ENCODE results near the gene STPG3.

STPG3 gene

GRCh38 chr9:137213160-137214060 is 37.7 kb upstream of the STPG3 start:
- H3K4me3 ChIP-seq (ENCODE audit: low read length), result no peak overlapping the region
- TF ChIP-seq CTCF (conservative IDR thresholded peaks at IDR 0.05; ENCODE audit: low read length), result no peak
- no peak for DNase-seq (ENCODE audit: low read depth)

- no peak for DNase-seq (ENCODE audit: low read depth)
- H3K4me3 ChIP-seq (ENCODE audit: low read length), result no peak overlapping the region
- no peak for TF ChIP-seq CTCF (conservative IDR thresholded peaks at IDR 0.05; ENCODE audit: low read length)
Measured at GRCh38 chr9:137214620-137215019, 36.5 kb upstream of the STPG3 start.

- TF ChIP-seq CTCF (conservative IDR thresholded peaks at IDR 0.05; ENCODE audit: low read length), result no peak
- DNase-seq (ENCODE audit: low read depth), result no peak
- H3K4me3 ChIP-seq (ENCODE audit: low read length), result no peak overlapping the region
Measured at GRCh38 chr9:137215196-137215986, 35.7 kb upstream of the STPG3 start.

- no peak for TF ChIP-seq CTCF (conservative IDR thresholded peaks at IDR 0.05; ENCODE audit: low read length)
- H3K4me3 ChIP-seq (ENCODE audit: low read length), result no peak overlapping the region
- DNase-seq (ENCODE audit: low read depth), result no peak
Measured at GRCh38 chr9:137216188-137216965, 34.7 kb upstream of the STPG3 start.

- peak overlapping the region; percentile 44 for H3K4me3 ChIP-seq (ENCODE audit: low read length)
- peak; percentile 40 for DNase-seq (ENCODE audit: low read depth)
- no peak; the same call in 1 of the 2 replicates for TF ChIP-seq CTCF (conservative IDR thresholded peaks at IDR 0.05; ENCODE audit: low read length)
Measured at GRCh38 chr9:137217276-137218211, 33.5 kb upstream of the STPG3 start.

DNA sequence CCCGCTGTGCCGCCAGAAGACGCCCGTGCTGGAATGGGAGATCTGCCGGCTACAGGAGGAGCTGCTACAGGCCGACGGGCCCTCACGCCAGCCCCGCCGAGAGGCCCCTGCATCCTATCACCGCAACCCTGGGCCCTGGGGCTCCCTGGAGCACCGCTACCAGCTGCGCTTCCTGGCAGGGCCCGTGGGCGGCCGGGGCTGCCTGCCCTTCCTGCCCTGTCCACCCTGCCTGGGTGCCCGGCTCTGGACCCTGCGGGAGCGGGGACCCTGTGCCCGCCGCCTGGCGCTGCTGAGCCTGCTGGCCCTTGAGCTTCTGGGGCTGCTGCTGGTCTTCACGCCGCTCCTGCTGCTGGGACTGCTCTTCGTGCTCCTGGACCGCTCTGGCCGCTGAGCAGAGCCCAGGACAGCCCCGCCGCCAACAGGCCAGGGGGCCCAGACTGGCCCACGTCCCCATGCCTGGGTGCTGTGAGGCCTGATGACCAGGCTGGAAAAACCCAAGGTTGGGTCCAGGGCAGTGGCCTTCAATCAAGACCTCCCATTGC is 32.8 kb upstream of the STPG3 start:
- H3K4me3 ChIP-seq (ENCODE audit: low read length), result no peak overlapping the region
- no peak for TF ChIP-seq CTCF (conservative IDR thresholded peaks at IDR 0.05; ENCODE audit: low read length)
- DNase-seq (ENCODE audit: low read depth), result no peak

All from AG10803 (cell line).